Fibroblast of the aortic adventitia (primary cell): ENCODE data around the gene MATCAP1. TPM values are rescaled to one million over a fixed set of nuclear protein-coding genes. Genes with fewer than 3 reads are reported as not detected.

Source experiments
- DNase-seq: peaks from one replicate; pipeline ENCODE4 v3.0.0-alpha.2; 2010; ENCODE audit warnings: low read depth
- H3K4me3 ChIP-seq: 2 replicates; pipeline ENCODE4 v1.5.1; 2011; ENCODE audit warnings: low read depth, mild to moderate bottlenecking, control low read depth, low read length, moderate library complexity
- total RNA-seq: library from RNA; depleted of rRNA; stranded (reverse); fragments of >200 nt; gene quantifications from 2 replicates; pipeline ENCODE4 v1.2.3, GENCODE V29; 2012; ENCODE audit warnings: low replicate concordance
- TF ChIP-seq, protein P1 (sequence below): IDR thresholded peaks from 2 replicates; pipeline ENCODE4 v1.5.1; 2011; ENCODE audit warnings: mild to moderate bottlenecking, low read length, control low read depth, inconsistent platforms; ENCODE audit not compliant: insufficient read depth

The MATCAP1 gene
- 8.6 and 9.9 TPM in 2 replicates for total RNA-seq

DNA sequence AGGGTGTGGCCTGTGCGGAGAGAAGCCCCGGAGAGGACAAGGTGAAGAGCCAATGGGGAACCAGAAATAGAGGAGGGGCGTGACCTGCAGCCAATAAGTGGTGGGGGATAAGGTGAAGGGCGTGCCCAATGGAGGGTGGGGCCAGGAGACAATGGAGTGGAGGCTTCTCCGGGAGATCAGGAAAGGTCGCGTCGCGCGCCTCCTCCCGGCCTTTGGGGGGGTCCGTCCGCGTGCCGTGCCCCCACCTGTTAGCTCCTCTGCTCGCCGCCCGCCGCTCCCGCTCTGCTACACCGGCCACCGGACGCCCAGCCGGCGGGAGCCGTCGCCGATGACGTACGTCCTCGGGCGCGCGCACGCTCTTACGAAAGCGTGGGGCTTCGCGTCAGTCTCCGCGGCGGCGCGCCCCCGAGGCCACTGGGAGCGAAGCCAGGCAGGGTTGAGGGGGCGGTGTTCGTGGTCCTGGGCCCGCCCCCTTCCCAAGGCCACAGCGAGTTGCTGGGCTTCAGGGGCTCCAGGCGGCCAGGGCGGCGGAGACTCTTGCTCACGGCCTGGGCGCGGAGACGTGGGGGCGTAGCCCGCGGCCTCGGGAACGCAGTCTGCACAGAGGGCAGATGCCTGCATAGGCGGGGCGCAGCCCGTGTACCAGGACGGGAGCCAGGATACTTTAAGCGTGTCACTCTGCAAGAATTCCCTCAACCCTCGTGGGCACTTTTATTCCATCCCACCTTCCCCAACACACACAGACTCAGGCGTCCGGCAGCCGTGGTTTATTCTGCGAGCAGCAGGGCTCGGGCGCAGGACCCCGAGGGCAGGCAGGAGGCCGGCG, at the start of gene MATCAP1:
TSS of gene MATCAP1 (minus strand) at position 337 of the 826 bp plus-strand sequence. CDS start 3,353 bp downstream, outside the sequence.
- peak within 1 kb of the TSS; percentile 76 for H3K4me3 ChIP-seq
- TF ChIP-seq, protein P1, sequence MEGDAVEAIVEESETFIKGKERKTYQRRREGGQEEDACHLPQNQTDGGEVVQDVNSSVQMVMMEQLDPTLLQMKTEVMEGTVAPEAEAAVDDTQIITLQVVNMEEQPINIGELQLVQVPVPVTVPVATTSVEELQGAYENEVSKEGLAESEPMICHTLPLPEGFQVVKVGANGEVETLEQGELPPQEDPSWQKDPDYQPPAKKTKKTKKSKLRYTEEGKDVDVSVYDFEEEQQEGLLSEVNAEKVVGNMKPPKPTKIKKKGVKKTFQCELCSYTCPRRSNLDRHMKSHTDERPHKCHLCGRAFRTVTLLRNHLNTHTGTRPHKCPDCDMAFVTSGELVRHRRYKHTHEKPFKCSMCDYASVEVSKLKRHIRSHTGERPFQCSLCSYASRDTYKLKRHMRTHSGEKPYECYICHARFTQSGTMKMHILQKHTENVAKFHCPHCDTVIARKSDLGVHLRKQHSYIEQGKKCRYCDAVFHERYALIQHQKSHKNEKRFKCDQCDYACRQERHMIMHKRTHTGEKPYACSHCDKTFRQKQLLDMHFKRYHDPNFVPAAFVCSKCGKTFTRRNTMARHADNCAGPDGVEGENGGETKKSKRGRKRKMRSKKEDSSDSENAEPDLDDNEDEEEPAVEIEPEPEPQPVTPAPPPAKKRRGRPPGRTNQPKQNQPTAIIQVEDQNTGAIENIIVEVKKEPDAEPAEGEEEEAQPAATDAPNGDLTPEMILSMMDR = no peak
- DNase-seq = peak; percentile 98

DNA sequence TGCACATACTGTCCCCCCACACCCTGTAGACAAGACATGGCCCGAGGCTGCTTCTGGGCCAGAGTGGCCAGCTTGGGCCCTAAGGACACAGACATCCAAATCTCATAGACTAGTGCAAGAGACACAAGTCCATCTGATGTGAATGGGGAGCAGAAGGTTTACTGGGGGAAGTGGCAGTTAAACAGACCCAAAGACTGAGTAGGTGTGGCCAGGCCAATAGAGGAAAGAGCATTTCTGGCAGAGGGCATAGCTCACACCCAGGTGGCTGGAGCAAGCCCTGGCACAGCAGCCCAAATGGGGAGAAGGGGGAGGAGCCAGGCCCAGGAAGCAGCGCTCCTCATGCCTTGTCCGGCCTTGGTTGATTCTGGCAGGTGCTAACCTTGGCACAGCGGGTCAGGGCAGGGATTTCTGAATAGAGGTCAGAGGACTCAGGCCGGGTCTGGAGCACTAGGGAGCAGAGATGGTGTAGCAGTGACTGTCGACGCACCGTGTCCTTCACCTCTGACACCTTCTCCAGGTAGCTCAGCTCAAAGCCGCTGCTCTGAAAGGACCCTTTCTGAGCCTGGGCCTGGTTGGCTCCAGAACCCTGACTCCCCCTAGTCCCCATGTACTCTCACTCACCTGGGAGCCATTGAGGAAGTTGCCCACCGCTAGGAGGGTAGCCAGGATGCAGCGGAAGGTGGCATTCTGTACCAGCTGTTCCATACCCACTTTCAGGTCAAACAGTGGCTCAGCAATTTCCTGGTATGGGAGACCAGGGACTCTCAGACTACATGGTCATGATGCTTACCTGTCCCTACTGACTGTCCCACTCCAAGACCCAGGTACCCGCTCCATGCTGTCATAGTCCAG, 47.3 kb upstream of the MATCAP1 start:
- no peak overlapping the region for H3K4me3 ChIP-seq
- no peak for DNase-seq
- TF ChIP-seq, protein P1 = no peak

DNA sequence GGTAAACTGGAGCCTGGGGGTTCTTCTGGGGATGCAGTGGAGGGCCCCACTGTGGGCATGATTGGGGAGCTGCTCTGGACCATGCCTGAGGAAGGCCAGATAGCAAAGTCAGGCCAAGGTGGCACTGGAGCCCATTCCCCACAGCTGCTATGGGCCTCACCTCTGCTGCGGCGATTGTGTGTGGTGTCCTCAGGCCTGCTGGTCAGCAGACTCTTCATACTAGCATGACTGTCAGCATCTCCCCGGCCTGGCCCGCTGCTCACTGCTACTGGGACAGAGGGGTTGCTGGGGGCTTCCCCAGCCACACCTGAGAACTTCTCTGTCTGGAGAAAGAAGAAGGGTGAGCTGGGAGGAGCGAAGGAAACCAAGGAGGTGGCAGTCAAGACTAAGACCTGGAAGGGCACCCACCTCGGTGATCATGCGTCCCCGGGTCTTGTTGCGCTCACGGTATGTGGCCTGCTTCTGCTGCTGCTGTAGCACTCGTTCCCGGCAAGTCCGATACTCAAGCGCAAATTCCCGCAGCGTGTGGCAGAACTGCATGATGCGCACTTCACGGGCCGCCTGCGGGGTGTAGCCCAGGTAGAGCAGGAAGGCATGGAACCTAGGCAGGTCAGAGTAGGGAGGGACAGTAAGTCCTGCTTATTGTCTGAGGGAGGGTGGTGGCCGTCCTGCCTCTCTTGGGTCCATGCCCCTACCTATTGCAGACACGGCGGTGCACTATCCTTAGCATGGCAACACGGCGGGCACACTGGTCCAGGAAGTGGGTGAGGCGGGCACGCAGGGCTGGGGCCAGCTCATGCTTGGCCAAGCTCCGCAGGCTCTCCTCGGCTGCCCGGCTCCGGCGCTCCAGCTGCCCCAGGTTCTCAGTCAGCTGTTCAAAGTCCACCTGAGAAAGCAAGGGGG, 46.4 kb upstream of the MATCAP1 start:
- no peak for DNase-seq
- TF ChIP-seq, protein P1 = no peak
- no peak overlapping the region for H3K4me3 ChIP-seq

DNA sequence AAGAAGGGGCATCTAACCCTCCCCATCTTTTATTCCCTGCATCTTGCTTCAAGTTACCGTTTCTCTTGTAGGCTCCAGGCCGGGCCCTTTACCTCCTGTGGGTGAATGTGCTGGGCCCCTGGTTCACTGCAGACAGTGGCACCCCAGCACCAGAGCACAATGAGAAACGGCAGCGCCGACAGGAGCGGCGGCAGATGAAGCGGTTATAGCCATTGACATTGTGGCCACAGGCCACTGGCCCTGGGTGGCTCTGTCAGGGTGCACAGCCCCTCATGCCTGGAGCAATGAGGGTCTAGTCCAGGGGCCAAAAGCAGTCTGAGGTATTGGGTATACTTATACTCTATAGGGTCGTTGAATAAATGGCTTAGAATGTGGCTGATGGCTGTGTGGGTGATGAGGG, 45.1 kb upstream of the MATCAP1 start:
- TF ChIP-seq, protein P1 = no peak
- DNase-seq = no peak

DNA sequence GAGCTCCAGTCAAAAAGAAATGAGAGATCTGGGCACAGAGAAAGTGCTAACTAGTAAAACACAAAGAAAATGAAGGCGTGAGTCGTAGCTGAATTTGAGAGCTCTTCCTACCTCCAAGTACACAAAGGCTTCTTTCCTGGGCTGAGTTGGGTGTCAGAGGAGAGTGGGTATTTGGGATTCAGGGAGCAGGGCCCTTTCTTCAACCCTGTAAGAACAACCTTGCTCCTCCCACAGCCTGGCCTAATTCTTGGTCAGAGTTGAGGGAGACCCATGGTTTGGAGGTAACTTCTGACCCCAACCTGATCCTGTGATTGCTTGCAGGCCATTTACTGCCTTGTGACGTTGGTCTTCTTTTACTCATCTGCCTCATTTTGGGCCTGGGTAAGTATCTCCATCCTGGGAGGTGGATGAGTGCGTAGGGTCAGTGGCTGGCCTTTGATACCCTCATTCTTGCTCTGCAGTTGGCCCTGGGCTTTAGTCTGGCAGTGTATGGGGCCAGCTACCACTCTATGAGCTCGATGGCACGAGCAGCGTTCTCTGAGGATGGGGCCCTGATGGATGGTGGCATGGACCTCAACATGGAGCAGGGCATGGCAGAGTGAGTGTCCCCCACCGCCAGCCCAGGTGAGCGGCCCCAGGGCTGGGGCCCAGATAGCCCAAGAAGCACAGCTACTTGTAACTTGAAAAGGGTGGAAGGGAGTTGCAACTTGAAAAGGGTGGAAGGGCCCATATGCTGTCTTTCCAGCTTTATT, 44.4 kb upstream of the MATCAP1 start:
- TF ChIP-seq, protein P1 = no peak
- DNase-seq = no peak

More for the DNA sequence above, 45.1 kb upstream of the MATCAP1 start:
- H3K4me3 ChIP-seq = no peak overlapping the region

More for the DNA sequence above, 44.4 kb upstream of the MATCAP1 start:
- H3K4me3 ChIP-seq = peak overlapping the region; percentile 100
